ENCODE data around the gene STK32C. TPM values are rescaled to one million over a fixed set of nuclear protein-coding genes. Genes with fewer than 3 reads are reported as not detected.
"Not testable (repeated sequence)": the region's sequence is repeated elsewhere in the genome, so short reads cannot be mapped to it uniquely, and the experiment has no call there.

Gene STK32C
- total RNA-seq, 2 donors from 2014 or later: 8.4 to 9.9 TPM

DNA sequence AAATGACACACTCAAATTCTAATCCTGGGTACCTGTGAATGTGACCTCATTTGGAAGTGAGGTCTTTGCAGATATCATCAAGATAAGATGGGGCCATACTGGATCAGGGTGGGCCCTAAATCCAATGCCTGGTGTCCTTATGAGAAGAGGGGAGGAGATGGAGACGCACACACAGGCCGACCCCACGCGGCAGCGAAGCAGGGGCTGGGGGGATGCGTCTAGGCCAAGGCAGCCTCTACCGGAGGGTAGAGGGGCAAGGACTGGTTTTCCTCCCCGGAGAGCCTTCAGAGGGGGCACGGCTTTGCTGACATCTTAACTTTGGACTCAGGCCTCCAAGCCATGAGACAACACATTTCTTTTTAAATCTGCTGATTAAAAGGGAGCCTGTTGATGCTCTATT is 87.7 kb downstream of the STK32C start:
- no peak overlapping the region for H3K4me3 ChIP-seq (ENCODE audit: low read length)
- peaks cover 9% of the 10 kb centered on the region for H3K36me3 Mint-ChIP-seq (ENCODE audit: low read depth)
- no peak overlapping the region for H3K27ac ChIP-seq (ENCODE audit: low read depth, low read length)
- peaks cover 12% of the 10 kb centered on the region for H3K9me3 ChIP-seq (ENCODE audit: control insufficient read depth, low read length)
- TF ChIP-seq, protein P1, sequence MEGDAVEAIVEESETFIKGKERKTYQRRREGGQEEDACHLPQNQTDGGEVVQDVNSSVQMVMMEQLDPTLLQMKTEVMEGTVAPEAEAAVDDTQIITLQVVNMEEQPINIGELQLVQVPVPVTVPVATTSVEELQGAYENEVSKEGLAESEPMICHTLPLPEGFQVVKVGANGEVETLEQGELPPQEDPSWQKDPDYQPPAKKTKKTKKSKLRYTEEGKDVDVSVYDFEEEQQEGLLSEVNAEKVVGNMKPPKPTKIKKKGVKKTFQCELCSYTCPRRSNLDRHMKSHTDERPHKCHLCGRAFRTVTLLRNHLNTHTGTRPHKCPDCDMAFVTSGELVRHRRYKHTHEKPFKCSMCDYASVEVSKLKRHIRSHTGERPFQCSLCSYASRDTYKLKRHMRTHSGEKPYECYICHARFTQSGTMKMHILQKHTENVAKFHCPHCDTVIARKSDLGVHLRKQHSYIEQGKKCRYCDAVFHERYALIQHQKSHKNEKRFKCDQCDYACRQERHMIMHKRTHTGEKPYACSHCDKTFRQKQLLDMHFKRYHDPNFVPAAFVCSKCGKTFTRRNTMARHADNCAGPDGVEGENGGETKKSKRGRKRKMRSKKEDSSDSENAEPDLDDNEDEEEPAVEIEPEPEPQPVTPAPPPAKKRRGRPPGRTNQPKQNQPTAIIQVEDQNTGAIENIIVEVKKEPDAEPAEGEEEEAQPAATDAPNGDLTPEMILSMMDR (conservative IDR thresholded peaks at IDR 0.05): no peak
- no peaks in the 10 kb centered on the region for H3K4me1 ChIP-seq (ENCODE audit: control insufficient read depth, insufficient read depth, low read length)
- H3K9ac ChIP-seq (ENCODE audit: extremely low read depth, low read length, poor library complexity, severe bottlenecking): no peak overlapping the region
- no peak overlapping the region for H3K4me3 Mint-ChIP-seq
- H3K27me3 ChIP-seq (ENCODE audit: control insufficient read depth, insufficient read depth, low read length, poor library complexity, severe bottlenecking): no peaks in the 10 kb centered on the region
- no peak overlapping the region for H3K27ac Mint-ChIP-seq
- H3K9me3 Mint-ChIP-seq: peaks cover 40% of the 10 kb centered on the region
- no peak for DNase-seq
- peaks cover 5% of the 10 kb centered on the region for H3K27me3 Mint-ChIP-seq (ENCODE audit: insufficient read depth)
- 95% methylated on average over 9 of the region's 9 CpGs for WGBS, 2 experiments (ENCODE audit: insufficient coverage in 1 of 2, insufficient read length in 1 of 2)
- H3K36me3 ChIP-seq (ENCODE audit: control insufficient read depth, insufficient read depth, low read length): no peaks in the 10 kb centered on the region
- H3K4me1 Mint-ChIP-seq: no peaks in the 10 kb centered on the region

DNA sequence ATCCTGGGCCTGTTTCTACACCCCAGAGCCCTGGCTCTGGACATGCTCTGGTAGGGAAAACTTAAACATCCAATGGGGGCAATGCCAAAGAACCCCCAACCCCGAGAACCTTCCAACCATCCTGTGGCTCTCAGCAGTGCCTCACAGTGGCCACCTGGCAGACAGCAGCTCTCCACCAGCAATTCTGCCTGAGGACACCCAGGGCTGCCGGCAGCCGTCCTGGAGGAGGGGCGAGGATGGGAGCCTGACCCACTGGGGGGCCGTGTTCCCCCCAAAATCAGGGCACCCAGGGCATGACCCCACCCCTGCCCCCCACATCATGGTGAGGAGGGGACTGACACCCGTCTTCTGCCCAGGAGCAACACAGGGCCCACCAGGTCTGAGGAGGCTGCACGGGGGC is 88.3 kb downstream of the STK32C start:
- Mint-ChIP-seq H3K4me3 (no peak overlapping the region), H3K27me3 (ENCODE audit: insufficient read depth) (peaks cover 5% of the 10 kb centered on the region), H3K9me3 (peaks cover 46% of the 10 kb centered on the region), H3K36me3 (ENCODE audit: low read depth) (peaks cover 9% of the 10 kb centered on the region), H3K4me1 (no peaks in the 10 kb centered on the region), H3K27ac (no peak overlapping the region)
- no peak overlapping the region for H3K9ac ChIP-seq (ENCODE audit: extremely low read depth, low read length, poor library complexity, severe bottlenecking)
- peaks cover 12% of the 10 kb centered on the region for H3K9me3 ChIP-seq (ENCODE audit: control insufficient read depth, low read length)
- H3K4me3 ChIP-seq (ENCODE audit: low read length): no peak overlapping the region
- no peaks in the 10 kb centered on the region for H3K4me1 ChIP-seq (ENCODE audit: control insufficient read depth, insufficient read depth, low read length)
- DNase-seq: no peak
- H3K27ac ChIP-seq (ENCODE audit: low read depth, low read length): no peak overlapping the region
- WGBS, 2 experiments (ENCODE audit: insufficient coverage in 1 of 2, insufficient read length in 1 of 2): 80 to 82% methylated on average over 1 to 7 of the region's 7 CpGs
- H3K36me3 ChIP-seq (ENCODE audit: control insufficient read depth, insufficient read depth, low read length): no peaks in the 10 kb centered on the region
- no peaks in the 10 kb centered on the region for H3K27me3 ChIP-seq (ENCODE audit: control insufficient read depth, insufficient read depth, low read length, poor library complexity, severe bottlenecking)
- TF ChIP-seq, protein P1 (conservative IDR thresholded peaks at IDR 0.05): peak; percentile 58

DNA sequence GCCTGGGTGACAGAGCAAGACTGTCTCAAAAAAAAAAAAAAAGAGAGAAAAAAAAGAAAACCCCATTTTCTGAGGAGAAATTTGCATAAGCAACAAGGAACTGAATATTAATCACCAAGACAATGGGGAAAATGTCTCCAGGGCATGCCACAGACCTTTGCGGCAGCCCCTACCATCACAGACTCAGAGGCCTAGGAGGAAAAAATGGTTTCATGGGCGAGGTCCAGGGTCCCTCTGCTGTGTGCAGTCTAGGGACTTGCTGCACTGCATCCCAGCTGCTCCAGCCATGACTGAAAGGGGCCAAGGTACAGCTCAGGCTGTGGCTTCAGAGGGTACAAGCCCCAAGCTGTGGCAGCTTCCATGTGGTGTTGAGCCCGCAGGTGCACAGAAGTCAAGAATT is 91.3 kb downstream of the STK32C start:
- not testable (repeated sequence) for H3K36me3 ChIP-seq (ENCODE audit: control insufficient read depth, insufficient read depth, low read length); DNase-seq; H3K4me1 ChIP-seq (ENCODE audit: control insufficient read depth, insufficient read depth, low read length); H3K27me3 Mint-ChIP-seq (ENCODE audit: insufficient read depth); H3K36me3 Mint-ChIP-seq (ENCODE audit: low read depth); H3K9ac ChIP-seq (ENCODE audit: extremely low read depth, low read length, poor library complexity, severe bottlenecking); H3K27ac ChIP-seq (ENCODE audit: low read depth, low read length); H3K4me3 ChIP-seq (ENCODE audit: low read length); H3K27me3 ChIP-seq (ENCODE audit: control insufficient read depth, insufficient read depth, low read length, poor library complexity, severe bottlenecking); H3K27ac Mint-ChIP-seq; H3K4me3 Mint-ChIP-seq; H3K4me1 Mint-ChIP-seq
- peaks cover 16% of the 10 kb centered on the region for H3K9me3 ChIP-seq (ENCODE audit: control insufficient read depth, low read length)
- WGBS, 2 experiments (ENCODE audit: insufficient coverage in 1 of 2, insufficient read length in 1 of 2): 80 to 90% methylated on average over 1 to 3 of the region's 3 CpGs
- peaks cover 59% of the 10 kb centered on the region for H3K9me3 Mint-ChIP-seq

DNA sequence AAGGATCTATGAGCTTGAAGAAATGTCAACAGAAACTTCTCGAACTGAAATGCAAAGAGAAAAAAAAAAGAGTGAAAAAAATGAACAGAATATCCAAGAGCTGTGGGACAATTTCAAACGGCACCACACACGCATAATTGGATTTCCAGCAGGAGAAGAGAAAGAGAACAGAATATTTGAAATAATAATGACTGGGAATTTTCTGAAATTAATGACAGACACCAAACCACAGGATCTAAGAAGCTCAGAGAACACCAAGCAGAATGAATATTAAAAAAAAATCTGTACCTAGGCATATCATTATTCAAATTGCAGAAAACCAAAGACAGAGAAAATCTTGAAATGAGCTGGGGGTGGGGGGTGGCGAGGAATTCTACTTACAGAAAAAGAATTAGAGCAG is 93.8 kb downstream of the STK32C start:
- H3K4me3 Mint-ChIP-seq: no peak overlapping the region
- Histone ChIP-seq H3K4me3 (ENCODE audit: low read length) (no peak overlapping the region), H3K9ac (ENCODE audit: extremely low read depth, low read length, poor library complexity, severe bottlenecking) (no peak overlapping the region), H3K4me1 (ENCODE audit: control insufficient read depth, insufficient read depth, low read length) (no peaks in the 10 kb centered on the region), H3K27me3 (ENCODE audit: control insufficient read depth, insufficient read depth, low read length, poor library complexity, severe bottlenecking) (no peaks in the 10 kb centered on the region), H3K27ac (ENCODE audit: low read depth, low read length) (no peak overlapping the region), H3K36me3 (ENCODE audit: control insufficient read depth, insufficient read depth, low read length) (no peaks in the 10 kb centered on the region), H3K9me3 (ENCODE audit: control insufficient read depth, low read length) (peaks cover 16% of the 10 kb centered on the region)
- no peaks in the 10 kb centered on the region for H3K4me1 Mint-ChIP-seq
- TF ChIP-seq, protein P1 (conservative IDR thresholded peaks at IDR 0.05): no peak
- peaks cover 55% of the 10 kb centered on the region for H3K9me3 Mint-ChIP-seq
- no peak overlapping the region for H3K27ac Mint-ChIP-seq
- peaks cover 9% of the 10 kb centered on the region for H3K36me3 Mint-ChIP-seq (ENCODE audit: low read depth)
- no peak for DNase-seq
- 54 to 83% methylated on average over 1 to 4 of the region's 4 CpGs for WGBS, 2 experiments (ENCODE audit: insufficient coverage in 1 of 2, insufficient read length in 1 of 2)
- H3K27me3 Mint-ChIP-seq (ENCODE audit: insufficient read depth): peaks cover 5% of the 10 kb centered on the region

All from endodermal cell (in vitro differentiated cells).